Peyer's patch (tissue), 4 donors: ENCODE data around the gene TTC4. TPM values are rescaled to one million over a fixed set of nuclear protein-coding genes. Genes with fewer than 3 reads are reported as not detected.

ENCODE experiments used
- DNase-seq, 3 donors: peaks; one replicate each; pipeline ENCODE4 v3.0.0-alpha.2; 2017 to 2019
- H3K27ac ChIP-seq, 4 donors: fragments of 200-600 bp; sonication (generic); one replicate each; pipeline ENCODE4 v1.5.1; 2016 to 2019
- H3K27me3 ChIP-seq, 2 donors: fragments of 200-600 bp; sonication (generic); one replicate each; pipeline ENCODE4 v1.5.1; 2019
- H3K36me3 ChIP-seq, 3 donors: fragments of 200-600 bp; sonication (generic); one replicate each; pipeline ENCODE4 v1.5.1; 2016 to 2019
- H3K4me1 ChIP-seq, 4 donors: fragments of 200-600 bp; sonication (generic); one replicate each; pipeline ENCODE4 v1.5.1; 2016 to 2019
- H3K4me3 ChIP-seq, 4 donors: fragments of 200-600 bp; sonication (generic); 1 replicate in 3 of 4; 2 replicates in 1 of 4; pipeline ENCODE4 v1.5.1; 2016 to 2019; ENCODE audit warnings: mild to moderate bottlenecking in 1 of 4
- H3K9me3 ChIP-seq, 4 donors: fragments of 200-600 bp; sonication (generic); one replicate each; pipeline ENCODE4 v1.5.1; 2016 to 2019; ENCODE audit warnings: mild to moderate bottlenecking in 1 of 4
- CTCF ChIP-seq, 6 experiments: fragments of 450-650 bp in 4 of 6; fragments of 200-600 bp in 2 of 6; sonication (generic) in 1 of 6; IDR thresholded peaks; one replicate each; pipeline ENCODE4 v1.5.1; 2017 to 2019; ENCODE audit warnings: antibody characterized with exemption in 6 of 6, mild to moderate bottlenecking in 3 of 6, moderate library complexity in 1 of 6
- POLR2A ChIP-seq, 2 donors: fragments of 450-650 bp; IDR thresholded peaks; one replicate each; pipeline ENCODE4 v1.5.1; 2017; ENCODE audit warnings: antibody characterized with exemption in 2 of 2, mild to moderate bottlenecking in 2 of 2, moderate library complexity in 2 of 2
- total RNA-seq, 4 donors: library from RNA; depleted of rRNA; stranded (reverse); fragments of >200 nt; gene quantifications; one replicate each; pipeline ENCODE4 v1.1.0, GENCODE V29; 2016

The TTC4 gene
- total RNA-seq, 4 donors from 2014 or later: 15.7 to 39.6 (median 30.3) TPM

GRCh38 chr1:54777431-54777830 lies 61.8 kb downstream of the TTC4 start:
- peaks cover 0 to 6% (median 0%) of the 10 kb centered on the region in 4 donors for H3K4me1 ChIP-seq
- no peak for DNase-seq
- peaks cover 0 to 13% (median 0%) of the 10 kb centered on the region in 3 donors for H3K36me3 ChIP-seq
- no peak overlapping the region for H3K4me3 ChIP-seq
- TF ChIP-seq POLR2A (IDR thresholded peaks at IDR 0.05) (no peak), CTCF (IDR thresholded peaks at IDR 0.05) (no peak)
- no peaks in the 10 kb centered on the region for H3K27me3 ChIP-seq
- no peaks in the 10 kb centered on the region for H3K9me3 ChIP-seq
- H3K27ac ChIP-seq: peak overlapping the region in 1 of 4 donors; percentile 58

- Histone ChIP-seq H3K27ac (no peak overlapping the region), H3K4me3 (no peak overlapping the region), H3K27me3 (no peaks in the 10 kb centered on the region), H3K9me3 (no peaks in the 10 kb centered on the region), H3K4me1 (peaks cover 0 to 5% (median 0%) of the 10 kb centered on the region in 4 donors), H3K36me3 (peaks cover 0 to 17% (median 0%) of the 10 kb centered on the region in 3 donors)
- DNase-seq: no peak
- TF ChIP-seq CTCF (IDR thresholded peaks at IDR 0.05) (no peak), POLR2A (IDR thresholded peaks at IDR 0.05) (no peak)
Observed at GRCh38 chr1:54781023-54781723, 65.5 kb downstream of the TTC4 start.

- no peak for DNase-seq
- Histone ChIP-seq H3K4me3 (no peak overlapping the region), H3K36me3 (peaks cover 0 to 25% (median 0%) of the 10 kb centered on the region in 3 donors), H3K4me1 (no peaks in the 10 kb centered on the region), H3K9me3 (no peaks in the 10 kb centered on the region), H3K27me3 (no peaks in the 10 kb centered on the region), H3K27ac (no peak overlapping the region)
- no peak for TF ChIP-seq POLR2A (IDR thresholded peaks at IDR 0.05)
- no peak for TF ChIP-seq CTCF (IDR thresholded peaks at IDR 0.05)
Observed at GRCh38 chr1:54782156-54782555, 66.5 kb downstream of the TTC4 start.

GRCh38 chr1:54782588-54782987 lies 66.9 kb downstream of the TTC4 start:
- TF ChIP-seq POLR2A (IDR thresholded peaks at IDR 0.05) (no peak), CTCF (IDR thresholded peaks at IDR 0.05) (no peak)
- peaks cover 0 to 29% (median 0%) of the 10 kb centered on the region in 3 donors for H3K36me3 ChIP-seq
- no peaks in the 10 kb centered on the region for H3K4me1 ChIP-seq
- H3K27me3 ChIP-seq: no peaks in the 10 kb centered on the region
- no peak overlapping the region for H3K27ac ChIP-seq
- H3K9me3 ChIP-seq: no peaks in the 10 kb centered on the region
- no peak overlapping the region for H3K4me3 ChIP-seq
- no peak for DNase-seq

GRCh38 chr1:54784066-54784465 lies 68.4 kb downstream of the TTC4 start:
- DNase-seq: no peak
- peaks cover 0 to 38% (median 0%) of the 10 kb centered on the region in 3 donors for H3K36me3 ChIP-seq
- no peaks in the 10 kb centered on the region for H3K27me3 ChIP-seq
- H3K4me3 ChIP-seq: no peak overlapping the region
- H3K27ac ChIP-seq: no peak overlapping the region
- TF ChIP-seq CTCF (IDR thresholded peaks at IDR 0.05) (no peak), POLR2A (IDR thresholded peaks at IDR 0.05) (no peak)
- no peaks in the 10 kb centered on the region for H3K4me1 ChIP-seq
- H3K9me3 ChIP-seq: no peaks in the 10 kb centered on the region
